ENCODE measurements around the gene S100A13. TPM values are rescaled to one million over a fixed set of nuclear protein-coding genes. Genes with fewer than 3 reads are reported as not detected.

Gene S100A13
- total and polyA plus RNA-seq, 9 of the 15 experiments (the other 6 are each of a cell fraction or from before 2014, with no cell fraction given): 41.9 to 129 (median 58.0) TPM

- TF ChIP-seq EWSR1 (IDR thresholded peaks at IDR 0.05; ENCODE audit: borderline replicate concordance, low read depth, partially characterized antibody): peak; percentile 11
- TF ChIP-seq TRIM24 (IDR thresholded peaks at IDR 0.05): no peak
- peak; percentile 86; the same call in 1 of the 2 replicates for TF ChIP-seq POLR2AphosphoS2 (IDR thresholded peaks at IDR 0.05; ENCODE audit: low read length)
- TF ChIP-seq CXXC5 (CRISPR knock-in tag; IDR thresholded peaks at IDR 0.05): no peak
- TF ChIP-seq BHLHE40 (IDR thresholded peaks at IDR 0.05; ENCODE audit: low read length): no peak
- TF ChIP-seq E2F8 (IDR thresholded peaks at IDR 0.05; ENCODE audit: low read depth, partially characterized antibody): peak; percentile 68
- no peak for TF ChIP-seq PRMT5 (CRISPR knock-in tag; IDR thresholded peaks at IDR 0.05)
- 0 out of 2 replicates have a peak, but pooled peaks have one; percentile 11 for TF ChIP-seq NFIC (IDR thresholded peaks at IDR 0.05)
- TF ChIP-seq TFAM (CRISPR knock-in tag; conservative IDR thresholded peaks at IDR 0.05): no peak
- no peak for TF ChIP-seq ATF2 (CRISPR knock-in tag; IDR thresholded peaks at IDR 0.05)
- peak; percentile 87 for TF ChIP-seq POLR2B (IDR thresholded peaks at IDR 0.05; ENCODE audit: low read depth, partially characterized antibody)
Measured at GRCh38 chr1:153647346-153647714, 20.0 kb upstream of the S100A13 start (continued).

Measured in K562 (cell line).